Fibroblast of villous mesenchyme (primary cell): ENCODE measurements around the gene ICE2. TPM values are rescaled to one million over a fixed set of nuclear protein-coding genes. Genes with fewer than 3 reads are reported as not detected.
A peak's percentile ranks its signal among the peaks of the same experiment; 100 is the strongest.
"Not testable (repeated sequence)": the region's sequence is repeated elsewhere in the genome, so short reads cannot be mapped to it uniquely, and the experiment has no call there.

Experiments used
- DNase-seq: peaks from one replicate; pipeline ENCODE4 v3.0.0-alpha.2; 2010; ENCODE audit warnings: low read depth
- H3K4me3 ChIP-seq: 2 replicates; pipeline ENCODE4 v1.5.1; 2011; ENCODE audit warnings: low read depth, mild to moderate bottlenecking, low read length
- total RNA-seq: library from RNA; depleted of rRNA; stranded (reverse); fragments of >200 nt; gene quantifications from 2 replicates; pipeline ENCODE4 v1.2.3, GENCODE V29; 2012
- TF ChIP-seq, protein P1 (sequence below): IDR thresholded peaks from 2 replicates; pipeline ENCODE4 v1.5.1; 2012; ENCODE audit warnings: low read depth, mild to moderate bottlenecking, low read length; ENCODE audit not compliant: insufficient read depth

ICE2 gene
- total RNA-seq, 1 donor = 31.1 TPM

DNA sequence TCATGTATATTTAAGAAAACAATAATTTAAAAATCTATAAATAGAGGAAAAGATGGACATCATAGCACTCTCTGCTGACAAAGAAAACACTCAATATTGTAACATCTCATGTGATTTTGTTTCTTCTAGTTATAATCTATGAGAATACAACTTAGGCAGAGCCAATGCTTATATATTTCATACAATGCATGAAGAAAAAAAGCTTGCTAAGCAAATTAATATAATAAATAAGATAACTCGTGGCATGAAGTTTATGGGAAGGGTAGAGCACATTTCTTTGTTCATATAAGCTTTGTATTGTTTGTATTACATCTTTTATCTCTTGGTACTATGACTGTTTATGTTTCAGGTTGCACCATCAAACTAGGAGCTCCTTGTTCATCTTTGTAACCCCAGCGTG lies 73.5 kb downstream of the ICE2 start:
- no peak overlapping the region for H3K4me3 ChIP-seq
- TF ChIP-seq, protein P1, sequence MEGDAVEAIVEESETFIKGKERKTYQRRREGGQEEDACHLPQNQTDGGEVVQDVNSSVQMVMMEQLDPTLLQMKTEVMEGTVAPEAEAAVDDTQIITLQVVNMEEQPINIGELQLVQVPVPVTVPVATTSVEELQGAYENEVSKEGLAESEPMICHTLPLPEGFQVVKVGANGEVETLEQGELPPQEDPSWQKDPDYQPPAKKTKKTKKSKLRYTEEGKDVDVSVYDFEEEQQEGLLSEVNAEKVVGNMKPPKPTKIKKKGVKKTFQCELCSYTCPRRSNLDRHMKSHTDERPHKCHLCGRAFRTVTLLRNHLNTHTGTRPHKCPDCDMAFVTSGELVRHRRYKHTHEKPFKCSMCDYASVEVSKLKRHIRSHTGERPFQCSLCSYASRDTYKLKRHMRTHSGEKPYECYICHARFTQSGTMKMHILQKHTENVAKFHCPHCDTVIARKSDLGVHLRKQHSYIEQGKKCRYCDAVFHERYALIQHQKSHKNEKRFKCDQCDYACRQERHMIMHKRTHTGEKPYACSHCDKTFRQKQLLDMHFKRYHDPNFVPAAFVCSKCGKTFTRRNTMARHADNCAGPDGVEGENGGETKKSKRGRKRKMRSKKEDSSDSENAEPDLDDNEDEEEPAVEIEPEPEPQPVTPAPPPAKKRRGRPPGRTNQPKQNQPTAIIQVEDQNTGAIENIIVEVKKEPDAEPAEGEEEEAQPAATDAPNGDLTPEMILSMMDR = no peak
- DNase-seq = no peak

DNA sequence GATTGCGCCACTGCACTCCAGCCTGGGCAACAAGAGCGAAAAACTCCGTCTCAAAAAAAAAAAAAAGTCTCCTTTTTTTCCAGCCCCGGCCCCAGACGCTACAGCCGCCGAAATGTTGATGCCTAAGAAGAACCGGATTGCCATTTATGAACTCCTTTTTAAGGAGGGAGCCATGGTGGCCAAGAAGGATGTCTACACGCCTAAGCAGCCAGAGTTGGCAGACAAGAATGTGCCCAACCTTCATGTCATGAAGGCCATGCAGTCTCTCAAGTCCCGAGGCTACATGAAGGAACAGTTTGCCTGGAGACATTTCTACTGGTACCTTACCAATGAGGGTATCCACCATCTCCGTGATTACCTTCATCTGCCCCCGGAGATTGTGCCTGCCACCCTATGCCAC lies 74.6 kb downstream of the ICE2 start:
- H3K4me3 ChIP-seq = not testable (repeated sequence)

DNA sequence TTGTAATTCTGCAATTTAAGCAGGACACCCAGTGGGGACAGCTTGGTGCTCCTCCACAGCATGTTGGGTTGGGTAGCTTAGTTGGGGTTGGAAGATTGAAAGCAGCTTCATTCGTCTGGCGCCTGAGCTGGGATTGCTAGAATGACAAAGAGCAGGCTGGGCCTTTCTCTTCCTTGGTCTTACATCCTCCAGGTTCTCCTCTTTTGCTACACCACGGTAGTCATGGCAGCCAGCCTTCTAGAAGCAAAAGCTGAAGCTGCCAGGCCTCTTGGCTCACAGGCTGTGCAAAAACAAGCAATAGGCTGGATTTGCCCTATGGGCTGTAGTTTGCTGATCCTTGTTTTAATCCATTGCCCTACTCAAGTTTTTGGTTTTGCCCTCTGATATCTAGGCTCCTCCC lies 78.0 kb downstream of the ICE2 start:
- TF ChIP-seq, protein P1 = no peak
- no peak for DNase-seq
- H3K4me3 ChIP-seq = no peak overlapping the region

More for the DNA sequence above, 74.6 kb downstream of the ICE2 start:
- not testable (repeated sequence) for DNase-seq

DNA sequence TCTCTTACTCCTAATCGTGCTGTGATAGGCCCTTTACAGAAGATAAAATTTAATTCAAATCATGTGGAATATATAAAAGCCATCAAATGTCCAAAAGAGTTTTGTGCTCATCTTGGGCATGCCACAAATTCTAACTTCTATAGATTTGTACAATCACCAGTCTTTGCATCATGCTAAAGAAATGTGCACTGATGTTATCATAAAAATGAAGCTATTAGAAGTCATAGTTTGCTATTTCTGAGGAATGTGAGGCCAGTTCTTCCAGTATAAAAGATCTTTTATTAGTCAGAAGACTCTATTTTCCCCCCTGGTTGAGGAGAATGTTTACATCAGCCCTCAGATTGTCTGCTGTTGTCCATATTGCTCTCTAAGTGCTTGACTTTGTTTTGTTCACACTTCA lies 79.0 kb downstream of the ICE2 start:
- TF ChIP-seq, protein P1 = no peak
- H3K4me3 ChIP-seq = no peak overlapping the region
- peak; percentile 47 for DNase-seq

DNA sequence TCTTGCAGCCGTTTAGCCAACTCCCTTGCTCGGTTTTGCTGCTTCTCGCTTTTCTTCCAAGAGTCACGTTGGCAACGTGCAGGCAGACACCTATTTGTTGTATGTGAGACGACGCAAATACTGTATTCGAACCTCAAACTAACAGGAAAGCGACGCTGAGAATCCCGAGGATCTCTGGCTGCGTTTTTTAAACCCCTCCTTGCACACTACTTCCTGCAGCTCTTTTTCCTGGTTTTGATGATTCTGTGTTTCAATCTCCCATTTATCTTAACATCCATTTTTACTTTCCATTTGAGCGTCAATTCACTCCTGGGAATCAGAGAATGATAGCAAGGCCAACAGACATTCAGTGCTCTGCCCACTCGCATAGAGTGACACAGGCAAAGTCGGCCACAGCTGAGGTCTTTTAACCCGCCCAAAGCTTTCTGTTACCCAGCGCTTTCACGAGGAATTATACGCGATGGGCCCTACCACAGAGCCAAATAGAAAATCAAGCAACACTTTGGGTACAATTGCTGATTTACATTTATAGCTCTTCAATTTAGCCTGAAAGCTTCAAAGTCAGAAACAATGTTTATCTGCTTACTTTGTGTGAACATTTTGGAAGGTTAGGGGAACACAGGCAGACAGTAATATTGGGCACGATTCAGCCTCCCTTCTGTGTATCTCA lies 79.6 kb downstream of the ICE2 start:
- H3K4me3 ChIP-seq = peak overlapping the region; percentile 21
- DNase-seq = no peak
- TF ChIP-seq, protein P1 = no peak

DNA sequence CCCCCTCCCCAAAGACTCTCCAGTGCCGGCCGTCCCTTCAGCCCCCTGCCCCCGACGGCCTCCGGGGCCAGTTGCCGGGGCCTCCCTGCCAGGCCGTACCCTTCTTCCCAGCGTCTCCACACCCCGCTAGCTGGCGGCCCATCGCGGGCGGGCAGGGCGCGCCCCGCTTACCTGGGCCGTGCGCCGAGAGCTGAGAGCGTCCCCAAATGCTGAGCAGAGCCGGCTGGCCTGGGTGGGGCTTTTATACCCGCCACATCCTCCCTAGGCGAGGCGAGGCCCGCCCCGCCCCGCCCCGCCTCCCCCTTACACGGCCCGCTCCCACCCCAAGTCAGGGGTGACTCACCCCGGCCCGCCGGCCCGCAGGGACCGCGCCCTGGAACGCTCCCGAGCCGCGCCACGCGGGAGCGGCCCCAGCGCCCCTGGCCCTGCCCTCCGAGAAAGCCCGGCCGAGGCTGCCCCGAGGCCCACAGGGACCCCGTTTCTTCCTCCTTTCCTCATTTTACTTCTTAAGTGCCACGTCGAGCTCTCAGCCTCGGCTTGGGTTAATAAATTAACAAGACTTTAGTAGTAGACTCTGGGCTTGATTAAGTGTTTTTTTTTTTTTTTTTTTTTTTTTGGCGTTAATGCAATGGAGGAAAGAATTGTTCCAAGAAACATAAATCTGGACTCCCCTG lies 81.0 kb downstream of the ICE2 start, which contains the start of gene ANXA2:
ANXA2 (minus strand) TSS at position 215 of the 674 bp plus-strand sequence. CDS start 11,911 bp downstream, outside the sequence.
- DNase-seq = peak; percentile 91
- peak within 1 kb of the TSS; percentile 98 for H3K4me3 ChIP-seq
- TF ChIP-seq, protein P1 = no peak

DNA sequence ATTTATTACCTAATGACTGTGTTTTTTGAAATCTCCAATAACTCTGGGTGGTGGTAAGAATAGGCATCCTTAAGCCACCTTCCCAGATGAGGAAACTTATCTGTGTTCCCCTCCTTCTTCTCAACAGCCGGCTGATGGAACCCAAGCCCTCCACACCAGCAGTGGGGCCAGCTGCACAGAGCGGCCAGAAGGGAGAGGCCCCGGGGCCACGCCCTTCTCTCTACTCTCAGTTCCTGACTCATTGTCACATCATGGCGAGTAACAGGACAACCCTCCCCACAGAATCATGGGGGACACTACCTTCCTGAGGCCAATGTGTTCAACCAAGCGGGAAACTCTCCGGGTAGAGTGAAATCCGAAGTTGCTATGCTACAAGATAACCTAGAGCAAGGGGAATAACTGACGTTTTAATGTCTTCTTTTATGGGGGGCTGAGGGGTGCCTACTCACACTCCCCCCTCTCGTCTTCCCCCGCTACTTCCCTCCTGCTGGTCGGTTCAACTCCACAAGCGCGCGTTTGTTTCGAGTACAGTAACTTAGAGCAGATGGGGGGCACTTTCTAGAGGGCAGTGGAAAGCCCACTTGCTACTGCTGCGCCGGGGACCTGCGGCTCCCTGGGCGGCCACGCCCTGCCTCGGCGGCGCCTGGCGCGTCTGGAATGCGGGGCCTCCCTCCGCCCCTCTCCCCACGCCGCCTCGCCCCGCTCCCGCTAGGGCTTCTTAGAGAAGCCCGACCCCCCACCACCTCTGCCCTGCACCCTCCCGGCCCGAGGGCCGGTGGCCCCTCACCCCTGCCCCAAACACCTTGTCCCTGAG lies 81.8 kb downstream of the ICE2 start:
- TF ChIP-seq, protein P1 = no peak

More for the DNA sequence above, 81.8 kb downstream of the ICE2 start:
- peak; percentile 73 for DNase-seq
- peak overlapping the region; percentile 98 for H3K4me3 ChIP-seq
